OCI-LY3 (cell line): ENCODE results near the gene ARSG.

Experiments used
- EZH2phosphoT487 ChIP-seq: fragments of 200-600 bp; shearing (Covaris generic); IDR thresholded peaks from 2 replicates; pipeline ENCODE4 v1.6.1; 2018; ENCODE audit warnings: antibody characterized with exemption, mixed run types, low read depth
- TF ChIP-seq, protein P1 (sequence below): fragments of 200-600, 300-600 bp; sonication (generic); IDR thresholded peaks from 2 replicates; pipeline ENCODE4 v1.5.1; 2014; ENCODE audit warnings: antibody characterized with exemption, low read length, low read depth

DNA sequence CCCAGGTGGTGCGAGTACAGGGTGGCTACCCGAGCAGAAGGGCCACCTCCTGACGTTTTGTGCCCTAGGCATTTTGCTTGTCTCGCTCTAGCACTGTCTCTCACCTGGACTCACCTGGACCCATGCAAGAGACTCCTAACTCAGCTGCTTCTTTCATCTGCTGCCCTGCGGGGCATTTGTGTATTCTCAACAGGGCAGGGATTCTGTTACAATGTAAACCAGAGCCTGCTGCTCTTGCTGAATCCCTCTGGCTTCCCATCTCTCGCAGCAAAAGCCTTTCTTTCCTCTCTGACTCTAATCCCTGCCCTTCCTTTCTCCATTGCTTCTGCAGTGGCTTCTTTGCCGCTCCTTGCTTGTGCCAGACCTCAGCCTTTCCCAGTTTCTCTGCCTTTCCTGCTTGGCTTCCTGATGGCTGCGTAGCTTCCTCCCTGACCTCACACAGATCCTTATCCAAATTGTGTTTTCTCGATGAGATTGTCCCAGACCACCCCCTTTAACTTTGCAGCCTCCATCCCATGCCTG is 10.2 kb downstream of the ARSG start:
- TF ChIP-seq, protein P1, sequence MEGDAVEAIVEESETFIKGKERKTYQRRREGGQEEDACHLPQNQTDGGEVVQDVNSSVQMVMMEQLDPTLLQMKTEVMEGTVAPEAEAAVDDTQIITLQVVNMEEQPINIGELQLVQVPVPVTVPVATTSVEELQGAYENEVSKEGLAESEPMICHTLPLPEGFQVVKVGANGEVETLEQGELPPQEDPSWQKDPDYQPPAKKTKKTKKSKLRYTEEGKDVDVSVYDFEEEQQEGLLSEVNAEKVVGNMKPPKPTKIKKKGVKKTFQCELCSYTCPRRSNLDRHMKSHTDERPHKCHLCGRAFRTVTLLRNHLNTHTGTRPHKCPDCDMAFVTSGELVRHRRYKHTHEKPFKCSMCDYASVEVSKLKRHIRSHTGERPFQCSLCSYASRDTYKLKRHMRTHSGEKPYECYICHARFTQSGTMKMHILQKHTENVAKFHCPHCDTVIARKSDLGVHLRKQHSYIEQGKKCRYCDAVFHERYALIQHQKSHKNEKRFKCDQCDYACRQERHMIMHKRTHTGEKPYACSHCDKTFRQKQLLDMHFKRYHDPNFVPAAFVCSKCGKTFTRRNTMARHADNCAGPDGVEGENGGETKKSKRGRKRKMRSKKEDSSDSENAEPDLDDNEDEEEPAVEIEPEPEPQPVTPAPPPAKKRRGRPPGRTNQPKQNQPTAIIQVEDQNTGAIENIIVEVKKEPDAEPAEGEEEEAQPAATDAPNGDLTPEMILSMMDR: no peak
- no peak for TF ChIP-seq EZH2phosphoT487
